ENCODE results near the gene LDLRAD4. TPM values are rescaled to one million over a fixed set of nuclear protein-coding genes. Genes with fewer than 3 reads are reported as not detected.

LDLRAD4 gene
- polyA plus RNA-seq, 1 of the 3 experiments (the other 2 are of a cell fraction): 0.16 TPM

DNA sequence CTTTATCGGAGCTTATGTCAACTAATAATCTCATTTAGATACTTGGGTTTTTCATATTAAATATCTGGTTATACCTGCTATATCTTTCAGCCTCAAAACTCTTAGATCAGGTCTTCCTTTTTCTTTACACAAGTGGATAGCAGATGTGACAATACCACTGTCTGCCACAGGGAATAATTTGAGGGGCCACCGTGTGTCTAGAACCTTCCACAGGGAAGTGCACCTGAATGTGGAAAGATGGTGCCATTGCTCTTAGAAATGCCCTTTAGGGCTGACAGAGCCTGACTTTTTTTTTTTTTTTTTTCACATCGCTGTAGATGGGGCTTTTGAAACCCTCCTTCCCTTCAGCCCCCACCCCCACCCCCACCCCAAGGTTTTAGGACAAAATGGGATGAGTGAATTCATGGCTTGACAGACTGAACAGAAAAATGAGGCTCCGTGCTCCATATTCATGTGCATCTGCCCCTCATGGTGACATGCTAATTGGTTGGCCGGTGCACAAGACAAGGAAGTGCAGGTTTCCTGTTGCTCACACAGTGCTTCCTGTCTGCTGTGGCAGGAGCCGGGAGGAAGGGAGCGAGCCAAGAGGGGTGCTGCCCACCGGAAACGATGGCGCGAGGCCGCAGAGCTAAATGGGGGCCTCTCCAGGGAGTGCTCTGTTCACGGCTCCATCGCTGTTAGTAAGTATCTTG is 246.0 kb downstream of the LDLRAD4 start (continued):
- no peak for TF ChIP-seq FOXM1 (IDR thresholded peaks at IDR 0.05; ENCODE audit: low read depth)

DNA sequence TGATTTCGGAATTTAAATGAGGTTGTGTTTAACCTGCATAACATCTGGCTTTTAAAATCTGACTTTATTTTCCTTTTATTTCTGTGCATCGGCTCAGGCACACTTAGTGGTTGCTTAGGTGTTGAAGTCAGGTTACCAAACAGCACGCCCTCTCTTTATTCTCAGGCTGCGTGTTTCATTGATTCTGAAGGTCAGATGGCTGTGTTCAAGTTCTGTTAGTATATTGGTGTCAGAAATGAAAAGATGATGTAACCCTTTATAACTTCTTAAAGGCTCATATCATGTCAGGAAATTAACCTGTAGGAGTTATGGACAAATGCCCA is 246.5 kb downstream of the LDLRAD4 start:
- Histone ChIP-seq H3K4me3 (ENCODE audit: low read depth in 2 of 2, low read length in 1 of 2) (no peak overlapping the region), H3K9me3 (no peaks in the 10 kb centered on the region), H3K9me2 (no peaks in the 10 kb centered on the region), H3K79me2 (ENCODE audit: insufficient read depth) (no peaks in the 10 kb centered on the region), H3K4me1 (ENCODE audit: control insufficient read depth in 1 of 2, insufficient read depth in 2 of 2, low read depth in 1 of 2, low read length in 1 of 2) (peaks cover 3 to 10% of the 10 kb centered on the region in 2 experiments; a peak in 2 of 4 replicates), H2AFZ (ENCODE audit: low read depth) (no peak overlapping the region), H3K27ac (ENCODE audit: low read depth in 2 of 2, low read length in 1 of 2) (no peak overlapping the region; a peak in 1 of 4 replicates), H4K20me1 (ENCODE audit: insufficient read depth) (no peaks in the 10 kb centered on the region), H3K27me3 (ENCODE audit: insufficient read depth) (no peaks in the 10 kb centered on the region), H3K4me2 (no peak overlapping the region), H3F3A (replicated peaks; ENCODE audit: insufficient read depth) (no peaks in the 10 kb centered on the region), H3K9ac (no peak overlapping the region), H3K36me3 (replicated peaks in 1 of 2; ENCODE audit: control insufficient read depth in 1 of 2, insufficient read depth in 2 of 2, low read length in 1 of 2) (no peaks in the 10 kb centered on the region)
- ChIA-PET POLR2A (no interaction called here), CTCF (no interaction called here)
- TF ChIP-seq TCF12 (IDR thresholded peaks at IDR 0.05) (no peak), EZH2phosphoT487 (IDR thresholded peaks at IDR 0.05; ENCODE audit: borderline replicate concordance, low read depth) (no peak), POLR2AphosphoS5 (IDR thresholded peaks at IDR 0.05; ENCODE audit: low read depth, low read length) (no peak), SMC3 (IDR thresholded peaks at IDR 0.05; ENCODE audit: low read depth, low read length) (no peak), MXI1 (IDR thresholded peaks at IDR 0.05; ENCODE audit: low read depth, low read length) (no peak), GATA2 (CRISPR knock-in tag; IDR thresholded peaks at IDR 0.05) (no peak), NRF1 (IDR thresholded peaks at IDR 0.05; ENCODE audit: low read depth, low read length) (no peak), JUND (IDR thresholded peaks at IDR 0.05) (no peak), RXRA (IDR thresholded peaks at IDR 0.05; ENCODE audit: borderline replicate concordance, low read depth) (no peak)
- TF ChIP-seq, protein P1, sequence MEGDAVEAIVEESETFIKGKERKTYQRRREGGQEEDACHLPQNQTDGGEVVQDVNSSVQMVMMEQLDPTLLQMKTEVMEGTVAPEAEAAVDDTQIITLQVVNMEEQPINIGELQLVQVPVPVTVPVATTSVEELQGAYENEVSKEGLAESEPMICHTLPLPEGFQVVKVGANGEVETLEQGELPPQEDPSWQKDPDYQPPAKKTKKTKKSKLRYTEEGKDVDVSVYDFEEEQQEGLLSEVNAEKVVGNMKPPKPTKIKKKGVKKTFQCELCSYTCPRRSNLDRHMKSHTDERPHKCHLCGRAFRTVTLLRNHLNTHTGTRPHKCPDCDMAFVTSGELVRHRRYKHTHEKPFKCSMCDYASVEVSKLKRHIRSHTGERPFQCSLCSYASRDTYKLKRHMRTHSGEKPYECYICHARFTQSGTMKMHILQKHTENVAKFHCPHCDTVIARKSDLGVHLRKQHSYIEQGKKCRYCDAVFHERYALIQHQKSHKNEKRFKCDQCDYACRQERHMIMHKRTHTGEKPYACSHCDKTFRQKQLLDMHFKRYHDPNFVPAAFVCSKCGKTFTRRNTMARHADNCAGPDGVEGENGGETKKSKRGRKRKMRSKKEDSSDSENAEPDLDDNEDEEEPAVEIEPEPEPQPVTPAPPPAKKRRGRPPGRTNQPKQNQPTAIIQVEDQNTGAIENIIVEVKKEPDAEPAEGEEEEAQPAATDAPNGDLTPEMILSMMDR (IDR thresholded peaks at IDR 0.05): no peak
- 76% methylated on average over 4 of the region's 4 CpGs for WGBS (ENCODE audit: low lambda C conversion rate)
- DNase-seq: no peak

DNA sequence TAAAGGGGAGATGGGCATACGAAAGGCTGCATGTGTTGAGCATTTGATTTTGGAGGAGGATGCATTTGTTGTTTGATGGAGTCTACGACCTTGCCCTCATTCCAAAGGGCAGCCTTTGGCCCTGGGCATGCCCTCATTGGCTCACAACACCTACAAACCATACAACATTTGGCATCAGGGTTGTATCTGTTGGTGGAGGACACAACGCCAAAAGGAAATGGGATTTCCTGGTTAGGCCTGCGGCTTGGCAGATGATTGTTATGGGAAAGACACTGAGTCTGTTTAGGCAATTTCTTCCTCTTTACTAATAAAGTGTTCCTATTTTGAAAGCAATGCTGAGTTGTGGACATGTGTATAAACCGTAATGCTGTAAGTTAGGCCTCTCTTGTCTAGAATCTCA is 246.9 kb downstream of the LDLRAD4 start:
- ChIA-PET CTCF (no interaction called here), POLR2A (no interaction called here)
- Histone ChIP-seq H3K79me2 (ENCODE audit: insufficient read depth) (no peaks in the 10 kb centered on the region), H3K9me2 (no peaks in the 10 kb centered on the region), H3K4me3 (ENCODE audit: low read depth in 2 of 2, low read length in 1 of 2) (no peak overlapping the region), H3F3A (replicated peaks; ENCODE audit: insufficient read depth) (no peaks in the 10 kb centered on the region), H3K9me3 (no peaks in the 10 kb centered on the region), H2AFZ (ENCODE audit: low read depth) (no peak overlapping the region), H3K4me2 (no peak overlapping the region), H3K9ac (no peak overlapping the region), H3K4me1 (ENCODE audit: control insufficient read depth in 1 of 2, insufficient read depth in 2 of 2, low read depth in 1 of 2, low read length in 1 of 2) (peaks cover 6 to 10% of the 10 kb centered on the region in 2 experiments; a peak in 2 of 4 replicates), H3K27ac (ENCODE audit: low read depth in 2 of 2, low read length in 1 of 2) (no peak overlapping the region; a peak in 1 of 4 replicates), H3K36me3 (replicated peaks in 1 of 2; ENCODE audit: control insufficient read depth in 1 of 2, insufficient read depth in 2 of 2, low read length in 1 of 2) (no peaks in the 10 kb centered on the region), H3K27me3 (ENCODE audit: insufficient read depth) (no peaks in the 10 kb centered on the region), H4K20me1 (ENCODE audit: insufficient read depth) (no peaks in the 10 kb centered on the region)
- no peak for DNase-seq
- WGBS (ENCODE audit: low lambda C conversion rate): 73% methylated on average over 4 of the region's 5 CpGs
- TF ChIP-seq, protein P1 (IDR thresholded peaks at IDR 0.05): no peak
- TF ChIP-seq, protein P2, sequence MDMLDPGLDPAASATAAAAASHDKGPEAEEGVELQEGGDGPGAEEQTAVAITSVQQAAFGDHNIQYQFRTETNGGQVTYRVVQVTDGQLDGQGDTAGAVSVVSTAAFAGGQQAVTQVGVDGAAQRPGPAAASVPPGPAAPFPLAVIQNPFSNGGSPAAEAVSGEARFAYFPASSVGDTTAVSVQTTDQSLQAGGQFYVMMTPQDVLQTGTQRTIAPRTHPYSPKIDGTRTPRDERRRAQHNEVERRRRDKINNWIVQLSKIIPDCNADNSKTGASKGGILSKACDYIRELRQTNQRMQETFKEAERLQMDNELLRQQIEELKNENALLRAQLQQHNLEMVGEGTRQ (IDR thresholded peaks at IDR 0.05; ENCODE audit: borderline replicate concordance, low read depth, low read length): no peak
- TF ChIP-seq GABPA (IDR thresholded peaks at IDR 0.05; ENCODE audit: low read depth) (no peak), NFIC (IDR thresholded peaks at IDR 0.05; ENCODE audit: borderline replicate concordance) (no peak), CHD2 (IDR thresholded peaks at IDR 0.05; ENCODE audit: low read length, partially characterized antibody) (no peak), RAD21 (IDR thresholded peaks at IDR 0.05; ENCODE audit: low read length) (no peak), SIN3A (IDR thresholded peaks at IDR 0.05; ENCODE audit: borderline replicate concordance, low read depth, low read length) (no peak), MXI1 (IDR thresholded peaks at IDR 0.05; ENCODE audit: low read depth, low read length) (no peak), EZH2phosphoT487 (IDR thresholded peaks at IDR 0.05; ENCODE audit: borderline replicate concordance, low read depth) (no peak)
- TF ChIP-seq, protein P3, sequence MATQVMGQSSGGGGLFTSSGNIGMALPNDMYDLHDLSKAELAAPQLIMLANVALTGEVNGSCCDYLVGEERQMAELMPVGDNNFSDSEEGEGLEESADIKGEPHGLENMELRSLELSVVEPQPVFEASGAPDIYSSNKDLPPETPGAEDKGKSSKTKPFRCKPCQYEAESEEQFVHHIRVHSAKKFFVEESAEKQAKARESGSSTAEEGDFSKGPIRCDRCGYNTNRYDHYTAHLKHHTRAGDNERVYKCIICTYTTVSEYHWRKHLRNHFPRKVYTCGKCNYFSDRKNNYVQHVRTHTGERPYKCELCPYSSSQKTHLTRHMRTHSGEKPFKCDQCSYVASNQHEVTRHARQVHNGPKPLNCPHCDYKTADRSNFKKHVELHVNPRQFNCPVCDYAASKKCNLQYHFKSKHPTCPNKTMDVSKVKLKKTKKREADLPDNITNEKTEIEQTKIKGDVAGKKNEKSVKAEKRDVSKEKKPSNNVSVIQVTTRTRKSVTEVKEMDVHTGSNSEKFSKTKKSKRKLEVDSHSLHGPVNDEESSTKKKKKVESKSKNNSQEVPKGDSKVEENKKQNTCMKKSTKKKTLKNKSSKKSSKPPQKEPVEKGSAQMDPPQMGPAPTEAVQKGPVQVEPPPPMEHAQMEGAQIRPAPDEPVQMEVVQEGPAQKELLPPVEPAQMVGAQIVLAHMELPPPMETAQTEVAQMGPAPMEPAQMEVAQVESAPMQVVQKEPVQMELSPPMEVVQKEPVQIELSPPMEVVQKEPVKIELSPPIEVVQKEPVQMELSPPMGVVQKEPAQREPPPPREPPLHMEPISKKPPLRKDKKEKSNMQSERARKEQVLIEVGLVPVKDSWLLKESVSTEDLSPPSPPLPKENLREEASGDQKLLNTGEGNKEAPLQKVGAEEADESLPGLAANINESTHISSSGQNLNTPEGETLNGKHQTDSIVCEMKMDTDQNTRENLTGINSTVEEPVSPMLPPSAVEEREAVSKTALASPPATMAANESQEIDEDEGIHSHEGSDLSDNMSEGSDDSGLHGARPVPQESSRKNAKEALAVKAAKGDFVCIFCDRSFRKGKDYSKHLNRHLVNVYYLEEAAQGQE (IDR thresholded peaks at IDR 0.05; ENCODE audit: low read depth, low read length): no peak

Measured in SK-N-SH (cell line).